ENCODE results near the gene TOGARAM2.

TOGARAM2 gene

DNA sequence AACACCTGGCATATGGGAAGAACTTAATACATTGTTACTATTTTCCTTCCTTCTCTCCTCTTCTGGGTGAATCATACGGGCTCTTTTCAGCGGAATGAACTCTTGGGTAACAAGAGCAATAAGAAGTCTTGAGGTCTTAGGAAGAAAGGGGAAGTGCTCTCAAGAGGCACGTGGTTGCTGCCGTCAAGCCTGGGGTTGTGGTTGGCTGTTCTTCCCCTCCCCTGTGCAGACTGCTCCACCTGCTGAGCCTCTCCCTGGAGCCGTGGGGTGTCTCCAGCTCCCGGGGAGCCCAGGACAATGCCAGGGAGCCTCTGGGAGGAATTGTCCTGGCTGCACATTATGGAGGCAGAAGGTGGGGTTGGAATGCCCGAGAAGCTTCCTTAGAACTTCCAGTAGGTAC lies 19.4 kb downstream of the TOGARAM2 start:
- DNase-seq (ENCODE audit: low spot score): no peak

DNA sequence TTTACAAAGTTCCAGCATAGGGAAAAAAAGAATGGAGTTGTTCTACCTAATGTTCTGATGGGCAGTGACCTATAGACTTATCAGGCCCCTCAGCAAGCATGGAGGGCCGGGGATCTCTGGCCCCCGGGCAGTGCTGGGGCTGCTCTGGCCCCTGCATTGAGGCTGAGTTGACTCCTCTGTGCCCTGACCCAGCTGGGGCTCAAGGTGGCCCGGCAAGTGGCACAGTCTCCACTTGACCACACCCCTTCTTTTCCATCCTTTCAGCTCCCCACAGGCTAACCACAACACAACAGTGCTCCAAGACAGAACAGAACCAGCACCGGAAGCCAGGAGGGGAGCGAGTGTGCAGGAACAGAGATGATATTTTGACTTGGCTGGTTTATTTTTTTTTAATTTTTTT lies 19.9 kb downstream of the TOGARAM2 start:
- DNase-seq (ENCODE audit: low spot score): no peak

DNA sequence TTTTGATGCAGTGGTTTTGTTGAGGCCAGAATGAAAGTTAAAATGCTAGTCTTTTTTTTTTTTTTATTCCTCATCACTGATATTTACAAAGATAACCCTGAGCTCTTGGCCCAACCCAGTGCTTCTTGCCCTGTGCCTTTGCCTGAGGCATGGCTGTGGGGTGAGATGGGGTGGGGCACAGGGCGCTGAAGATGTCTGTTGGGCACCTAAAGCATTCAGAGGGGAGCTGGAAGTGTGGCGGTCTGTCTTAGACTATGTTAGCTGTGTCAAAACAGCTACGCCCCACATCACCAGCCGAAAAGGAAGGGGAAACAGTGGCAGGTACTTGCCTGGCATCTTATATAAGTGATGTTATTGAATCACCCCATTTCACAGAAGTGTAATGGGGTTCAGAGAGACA lies 20.7 kb downstream of the TOGARAM2 start:
- no peak for DNase-seq (ENCODE audit: low spot score)

DNA sequence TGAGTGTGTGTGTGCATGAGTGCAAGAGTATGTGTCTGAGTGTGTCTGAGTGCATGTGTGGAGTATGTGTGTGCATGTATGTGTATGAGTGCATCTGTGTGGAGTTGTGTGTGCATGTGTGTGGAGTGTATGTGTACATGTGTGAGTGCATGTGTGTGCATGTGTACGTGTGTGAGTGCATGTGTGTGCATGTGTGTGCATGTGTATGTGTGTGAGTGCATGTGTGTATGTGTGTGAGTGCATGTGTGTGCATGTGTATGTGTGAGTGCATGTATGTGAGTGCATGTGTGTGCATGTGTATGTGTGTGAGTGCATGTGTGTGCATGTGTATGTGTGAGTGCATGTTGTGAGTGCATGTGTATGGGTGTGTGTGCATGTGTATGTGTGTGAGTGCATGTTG lies 23.7 kb downstream of the TOGARAM2 start:
- no peak for DNase-seq (ENCODE audit: low spot score)

DNA sequence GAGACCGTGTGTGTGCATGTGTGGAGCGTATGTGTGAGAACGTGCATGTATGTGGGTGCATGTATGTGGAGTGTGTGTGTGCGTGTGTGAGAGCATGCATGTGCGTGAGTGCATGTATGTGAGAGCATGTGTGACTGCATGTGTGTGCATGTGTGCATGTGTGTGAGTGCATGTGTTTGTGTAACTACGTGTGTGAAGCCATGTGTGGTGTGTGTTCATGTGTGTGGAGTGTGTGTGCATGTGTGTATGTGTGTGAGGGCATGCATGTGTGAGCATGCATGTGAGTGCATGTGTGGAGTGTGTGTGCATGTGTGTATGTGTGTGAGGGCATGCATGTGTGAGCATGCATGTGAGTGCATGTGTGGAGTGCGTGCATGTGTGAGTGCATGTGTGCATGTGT lies 24.2 kb downstream of the TOGARAM2 start:
- DNase-seq (ENCODE audit: low spot score): no peak

DNA sequence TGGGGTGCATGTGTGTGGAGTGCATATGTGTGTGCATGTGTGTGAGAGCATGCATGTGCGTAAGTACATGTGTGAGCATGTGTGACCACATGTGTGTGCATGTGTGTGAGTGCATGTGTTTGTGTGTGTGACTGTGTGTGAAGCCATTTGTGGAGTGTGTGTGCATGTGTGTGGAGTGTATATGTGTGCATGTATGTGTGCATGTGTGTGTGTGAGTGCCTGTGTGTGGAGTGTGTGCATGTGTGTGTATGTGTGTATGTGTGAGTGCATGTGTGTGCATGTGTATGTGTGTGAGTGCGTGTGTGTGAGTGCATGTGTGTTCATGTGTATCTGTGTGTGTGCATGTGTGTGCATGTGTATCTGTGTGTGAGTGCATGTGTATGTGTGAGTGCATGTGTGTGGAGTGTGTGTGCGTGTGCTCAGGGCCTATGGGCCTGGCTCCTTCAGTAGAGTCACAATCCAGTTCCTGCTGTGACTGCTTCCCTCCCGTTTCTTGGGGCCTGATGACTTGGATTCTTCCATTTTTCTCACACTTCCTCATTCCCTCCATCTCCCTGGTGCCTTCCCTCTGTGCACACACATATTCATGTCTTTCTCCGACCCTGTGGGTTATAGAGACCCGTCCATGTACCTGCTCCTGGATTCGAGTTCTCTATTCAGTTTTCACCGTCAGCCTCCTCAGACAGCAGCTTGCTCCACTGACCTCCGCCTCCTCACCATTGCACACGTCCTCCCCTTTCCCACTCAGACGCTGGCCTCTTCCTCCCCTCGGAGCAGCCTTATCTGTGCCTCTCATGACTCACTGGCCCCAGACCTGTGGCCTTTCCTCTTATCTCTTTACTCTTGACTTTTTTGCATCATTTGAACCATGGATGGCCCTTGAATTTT lies 25.2 kb downstream of the TOGARAM2 start:
- DNase-seq (ENCODE audit: low spot score): no peak

DNA sequence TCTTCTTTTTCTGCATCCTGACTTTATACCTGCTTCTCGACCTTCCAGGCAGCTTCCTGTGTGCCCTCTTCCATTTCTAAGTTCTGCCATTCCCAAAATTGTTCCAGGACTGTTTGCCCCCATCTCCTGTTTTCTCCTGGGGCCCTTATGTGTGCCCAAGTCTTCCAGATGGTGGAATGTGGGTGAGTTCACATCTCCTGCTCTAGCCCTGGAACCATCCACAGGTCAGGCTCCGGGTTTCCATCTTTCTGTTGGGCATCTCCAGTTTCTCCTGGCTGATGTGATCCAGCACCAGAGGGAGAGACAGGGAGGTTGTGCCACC lies 25.8 kb downstream of the TOGARAM2 start:
- DNase-seq (ENCODE audit: low spot score): no peak

DNA sequence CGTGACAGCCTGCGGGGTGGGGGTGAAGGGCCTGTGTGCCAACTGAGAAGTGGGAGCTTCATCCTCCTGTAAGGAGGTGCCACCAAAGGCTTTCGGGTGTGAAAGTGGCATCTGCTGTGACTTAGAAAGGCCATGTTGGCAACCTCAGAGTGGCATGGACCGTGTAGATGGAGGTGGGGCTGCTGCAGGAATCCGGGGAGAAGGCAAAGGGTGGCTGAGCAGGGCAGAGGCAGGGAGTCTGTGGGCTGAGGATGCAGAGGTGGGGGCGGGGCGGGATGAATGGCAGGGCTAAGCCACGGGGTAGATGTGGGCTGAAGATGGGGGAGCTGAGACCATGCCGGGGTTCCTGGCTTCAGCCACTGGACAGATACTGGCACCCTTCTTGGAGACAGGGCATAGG lies 28.2 kb downstream of the TOGARAM2 start:
- no peak for DNase-seq (ENCODE audit: low spot score)

DNA sequence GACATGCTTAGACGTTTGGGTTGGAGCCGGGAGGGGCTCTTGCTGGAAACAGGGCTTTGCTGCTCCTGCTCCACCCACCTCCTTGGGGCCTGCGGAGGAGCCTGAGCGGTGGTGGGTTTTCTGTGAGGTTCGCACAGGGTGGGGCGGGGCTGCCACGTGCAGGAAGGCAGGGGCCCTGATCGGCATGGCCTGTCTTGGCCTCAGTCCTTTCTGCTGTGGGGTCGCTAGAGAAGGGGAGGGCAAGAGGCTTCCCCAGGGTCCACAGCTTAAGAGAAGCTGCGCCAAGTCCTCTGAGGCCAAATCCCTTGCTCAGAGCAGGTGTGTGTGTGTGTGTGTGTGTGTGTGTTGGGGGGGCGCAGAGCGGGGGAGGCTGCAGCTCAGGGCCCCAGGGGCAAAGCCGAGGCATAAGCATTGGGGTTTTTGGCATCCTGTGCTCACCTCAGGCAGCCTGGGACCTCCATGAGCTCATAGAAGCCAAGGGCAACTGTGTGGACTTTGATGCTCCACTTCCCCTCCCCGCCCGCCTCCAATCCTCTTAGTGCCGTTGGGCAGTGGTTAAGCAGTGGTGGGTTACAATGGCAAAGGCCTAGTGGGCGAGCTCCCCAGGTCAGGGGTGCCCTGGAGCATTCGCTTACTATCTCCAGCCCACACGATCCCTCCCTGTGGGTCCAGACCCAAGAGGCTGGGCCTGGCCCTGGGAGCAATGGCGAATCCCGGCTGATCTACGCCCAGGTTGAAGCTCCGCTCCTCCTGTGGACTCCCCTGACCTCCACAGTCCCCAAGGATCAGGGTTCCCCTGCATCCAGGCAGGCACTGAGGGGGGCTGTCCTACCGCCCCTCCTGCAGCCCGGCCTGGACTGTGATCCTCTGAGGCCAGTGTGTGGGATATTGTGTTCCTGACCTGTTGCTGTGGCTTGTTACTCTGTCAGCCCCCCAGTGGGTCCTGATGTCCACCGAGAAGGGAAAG lies 28.9 kb downstream of the TOGARAM2 start:
- no peak for DNase-seq (ENCODE audit: low spot score)

DNA sequence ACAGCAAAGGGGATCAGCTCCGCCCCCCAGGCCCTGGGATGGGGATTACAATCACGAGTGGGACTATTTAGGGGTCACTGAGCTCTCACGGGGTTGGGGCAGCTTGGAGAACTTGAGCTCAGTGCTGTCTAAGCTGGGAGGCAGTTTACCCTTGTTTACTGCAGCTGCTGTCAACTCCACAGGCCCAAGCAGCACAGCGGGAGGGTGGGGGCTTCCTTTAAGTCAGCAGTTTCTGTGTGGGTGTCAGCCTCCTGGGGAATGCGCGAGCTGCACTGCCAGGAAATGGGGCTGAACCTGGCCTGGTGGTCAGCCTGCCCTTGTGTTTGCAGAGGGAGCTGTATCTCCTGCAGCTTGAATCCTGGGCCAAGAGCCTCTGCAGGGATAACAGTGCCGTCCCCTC lies 29.8 kb downstream of the TOGARAM2 start:
- no peak for DNase-seq (ENCODE audit: low spot score)

DNA sequence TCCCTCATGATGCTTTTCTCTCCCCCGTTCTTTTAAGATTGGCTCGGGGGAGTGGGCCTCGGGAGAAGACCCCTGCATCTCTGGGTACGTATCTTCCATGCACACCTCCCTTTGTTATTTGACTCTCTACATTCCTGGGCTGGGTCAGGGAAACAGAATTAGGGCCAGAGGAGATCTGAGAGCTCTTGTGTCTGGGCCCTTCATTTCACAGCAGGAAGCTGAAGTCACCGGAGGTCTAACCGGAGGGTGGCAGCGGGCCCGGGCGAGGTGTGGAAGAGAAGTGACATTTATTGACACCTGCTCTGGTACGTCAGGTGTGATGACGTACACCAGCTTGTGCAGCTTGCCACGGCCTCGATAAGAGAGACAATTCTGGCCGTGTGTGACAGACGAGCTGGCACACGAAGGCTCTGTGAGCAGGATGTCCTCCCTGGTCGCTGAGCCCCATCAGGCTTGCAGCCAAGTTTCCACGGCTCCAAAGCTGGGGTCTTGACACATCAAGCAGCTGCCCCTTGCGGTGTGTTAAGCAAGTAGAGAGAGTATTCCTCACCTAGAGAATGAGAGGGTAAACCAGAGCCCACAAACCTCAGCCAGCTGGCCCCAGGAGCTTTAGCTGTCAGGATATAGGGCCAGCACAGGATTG lies 30.4 kb downstream of the TOGARAM2 start:
- DNase-seq (ENCODE audit: low spot score): no peak

DNA sequence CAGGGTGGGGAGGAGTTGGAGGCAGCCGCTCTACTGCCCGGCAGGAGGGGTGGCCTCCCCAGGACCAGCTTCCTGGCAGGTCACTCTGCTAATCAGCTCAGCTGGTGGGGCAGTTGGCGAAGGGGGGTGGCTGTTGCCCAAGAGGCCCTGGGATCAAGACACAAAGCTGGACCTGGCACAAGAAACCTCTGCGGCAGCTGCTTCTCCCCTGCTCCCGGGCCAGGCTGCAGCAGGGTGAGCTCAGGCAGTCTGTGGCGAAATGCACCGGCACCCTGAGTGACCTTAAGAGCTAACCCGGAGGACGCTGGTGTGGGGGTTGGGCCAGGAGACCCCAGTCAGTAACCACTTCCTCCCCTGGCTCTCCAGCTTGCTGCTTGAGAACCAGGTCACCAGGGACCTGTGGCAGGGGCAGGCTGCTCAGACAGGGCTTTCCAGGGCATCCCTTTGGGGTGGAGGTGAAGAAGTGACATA lies 31.1 kb downstream of the TOGARAM2 start:
- no peak for DNase-seq (ENCODE audit: low spot score)

DNA sequence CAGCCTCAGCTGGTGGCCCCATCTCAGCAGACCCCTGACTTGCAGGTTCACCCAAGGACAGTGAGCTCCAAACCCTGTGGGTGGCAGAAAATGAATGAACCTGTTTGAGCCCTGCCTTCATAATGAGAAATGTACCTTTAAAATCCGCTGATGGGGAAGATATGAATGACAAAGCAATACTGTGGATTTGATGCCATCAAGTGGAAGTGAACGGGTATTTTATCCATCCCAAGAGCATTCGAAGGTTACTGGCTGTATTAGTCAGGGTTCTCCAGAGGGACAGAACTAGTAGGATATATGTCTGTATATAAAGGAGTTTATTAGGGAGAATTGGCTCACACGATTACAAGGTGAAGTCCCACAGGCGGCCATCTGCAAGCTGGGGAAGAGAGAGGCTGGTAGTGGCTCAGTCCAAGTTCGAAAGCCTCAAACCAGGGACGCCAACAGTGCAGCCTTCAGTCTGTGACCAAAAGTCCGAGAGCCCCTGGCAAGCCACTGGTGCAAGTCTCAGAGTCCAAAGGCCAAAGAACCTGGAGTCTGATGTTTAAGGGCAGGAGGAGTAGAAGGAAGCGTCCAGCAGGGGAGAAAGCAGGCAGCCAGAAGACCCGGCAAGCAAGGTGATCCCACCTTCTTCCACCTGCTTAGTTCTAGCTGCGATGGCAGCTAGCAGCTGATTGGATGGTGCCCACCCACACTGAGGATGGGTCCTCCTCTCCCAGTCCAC lies 32.1 kb downstream of the TOGARAM2 start:
- DNase-seq (ENCODE audit: low spot score): no peak

DNA sequence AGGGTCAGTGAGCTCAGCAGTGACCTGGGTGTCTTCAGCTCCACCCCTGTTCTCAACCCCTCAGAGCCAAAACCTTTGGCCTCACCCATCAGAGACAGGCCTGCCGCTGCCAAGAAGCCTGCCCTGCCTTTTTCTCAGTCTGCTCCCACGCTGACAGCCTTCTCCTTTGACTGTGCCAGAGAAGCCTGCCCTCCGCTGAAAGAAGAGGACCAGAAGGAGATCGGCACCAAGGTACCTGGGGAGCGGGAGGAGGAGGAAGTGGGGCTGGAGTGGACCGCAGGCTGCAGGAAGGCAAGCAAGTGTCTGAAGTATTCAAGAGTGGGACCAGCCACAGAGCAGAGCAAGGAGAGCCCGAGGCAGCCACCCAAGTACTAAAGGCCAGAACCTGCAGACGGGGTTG lies 33.2 kb downstream of the TOGARAM2 start:
- no peak for DNase-seq (ENCODE audit: low spot score)

DNA sequence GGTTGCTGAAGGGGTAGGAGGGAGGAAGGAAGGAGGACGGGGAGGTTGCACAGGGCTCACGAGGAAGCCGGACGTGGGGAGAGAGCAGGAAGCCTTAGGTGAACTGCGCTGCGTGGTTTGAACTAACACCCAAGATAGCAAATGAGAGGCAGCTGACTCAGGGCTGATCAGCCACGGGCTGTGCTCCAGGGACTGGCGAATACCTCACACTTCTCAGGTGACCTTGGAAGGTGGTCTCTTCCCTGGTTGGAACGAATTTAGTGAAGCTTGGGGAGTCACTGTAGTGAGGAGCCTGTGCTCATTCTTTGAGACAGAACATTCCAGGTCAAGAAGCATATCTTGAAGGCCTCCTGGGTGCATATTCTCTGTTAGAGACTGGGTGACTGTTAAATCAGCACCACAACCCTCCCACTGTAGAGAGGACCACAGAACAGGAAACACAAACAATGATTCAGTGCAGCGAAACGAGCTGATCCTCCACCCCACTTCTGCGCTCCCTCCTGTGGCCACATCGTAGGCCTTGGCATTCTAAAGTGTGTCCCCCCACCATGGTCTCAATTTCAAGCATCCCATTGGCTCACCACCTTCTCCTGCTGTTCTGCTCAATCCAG lies 33.8 kb downstream of the TOGARAM2 start:
- DNase-seq (ENCODE audit: low spot score): no peak

DNA sequence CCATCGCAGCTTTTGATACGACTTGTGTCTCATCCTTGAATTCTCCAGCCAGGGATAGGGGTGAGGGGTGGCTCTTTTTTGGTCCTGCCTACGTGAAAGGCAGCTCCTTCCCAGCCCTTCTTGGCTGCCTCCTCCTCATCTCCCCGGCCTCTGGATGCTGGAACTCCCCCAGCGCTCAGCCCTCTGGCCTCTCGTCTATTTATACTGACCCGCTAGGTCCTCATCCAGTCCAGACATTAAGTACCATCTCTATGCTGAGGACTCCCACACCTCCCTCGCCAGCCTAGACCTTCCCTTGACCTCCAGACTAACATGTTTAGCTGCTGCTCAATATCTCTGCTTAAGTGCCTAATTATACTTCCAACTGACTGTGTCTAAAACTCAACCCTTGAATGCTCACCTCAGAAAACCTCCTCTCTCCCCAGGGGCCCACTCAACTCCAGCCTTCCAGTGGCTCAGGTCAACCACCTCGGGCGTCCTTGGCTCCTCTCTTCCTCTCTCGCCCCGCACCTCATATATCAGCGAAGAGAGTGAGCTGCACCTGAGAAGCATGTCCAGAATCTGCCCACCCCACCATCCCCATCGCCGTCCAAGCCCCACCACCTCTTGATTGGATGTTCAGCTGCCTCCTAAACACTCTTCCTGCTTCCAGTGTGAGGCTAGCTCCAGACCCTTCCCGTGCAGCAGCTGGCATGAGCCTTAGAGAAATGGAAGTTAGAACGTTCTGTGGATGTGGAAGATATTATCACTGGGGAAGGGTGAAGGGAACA lies 34.8 kb downstream of the TOGARAM2 start:
- no peak for DNase-seq (ENCODE audit: low spot score)

DNA sequence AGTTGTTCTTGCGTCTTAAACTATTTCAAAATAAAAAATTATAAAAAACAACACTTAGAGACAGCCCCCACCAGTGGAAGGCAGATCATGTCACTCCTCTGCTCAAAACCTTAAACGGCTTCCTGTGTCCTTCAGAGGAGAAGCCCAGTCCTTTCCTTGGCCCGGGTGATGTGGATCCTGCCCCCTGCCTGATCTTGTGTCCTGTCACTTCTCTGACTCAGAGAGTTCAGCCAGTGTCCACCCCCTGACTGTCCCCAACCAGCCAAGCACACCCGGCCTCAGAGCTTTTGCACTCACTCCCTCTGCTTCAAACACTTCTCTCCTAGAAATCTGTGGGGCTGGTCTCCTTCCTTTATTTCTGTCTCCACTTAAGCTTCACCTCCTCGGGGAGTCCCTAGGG lies 35.4 kb downstream of the TOGARAM2 start:
- no peak for DNase-seq (ENCODE audit: low spot score)

DNA sequence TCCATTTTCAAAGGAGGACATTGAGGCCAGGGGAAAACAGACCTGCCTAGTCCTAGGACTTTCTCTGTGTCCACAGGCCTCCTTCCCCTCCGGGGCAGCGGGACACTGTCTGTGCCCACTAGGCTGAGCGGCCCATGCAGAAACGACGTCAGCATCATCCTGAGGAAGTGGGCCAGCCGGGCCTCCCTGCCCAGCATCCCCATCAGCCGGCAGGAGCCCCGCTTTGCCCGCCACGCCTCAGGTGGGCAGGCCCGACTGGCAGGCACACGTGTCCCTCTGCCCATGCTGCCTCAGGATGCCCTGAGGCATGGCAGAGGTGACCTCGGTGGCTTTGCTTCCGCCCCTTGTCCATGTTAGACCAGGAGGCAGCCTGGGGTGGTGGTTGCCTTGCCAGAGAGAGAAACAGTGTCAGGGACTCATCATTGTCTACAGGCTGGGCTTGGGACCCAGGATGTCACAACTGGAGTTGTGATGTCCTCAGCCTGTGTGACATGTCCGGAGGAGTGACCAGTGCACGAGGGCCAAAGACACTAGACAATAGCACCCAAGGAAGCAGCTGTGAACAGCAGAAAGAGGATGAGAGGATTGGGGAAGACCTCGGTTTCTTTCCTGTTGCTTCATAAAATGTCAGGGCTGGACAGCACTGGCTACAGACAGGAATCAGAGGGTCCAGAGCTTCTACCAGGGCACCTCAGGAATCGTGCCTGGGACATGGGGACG lies 36.8 kb downstream of the TOGARAM2 start:
- no peak for DNase-seq (ENCODE audit: low spot score)

DNA sequence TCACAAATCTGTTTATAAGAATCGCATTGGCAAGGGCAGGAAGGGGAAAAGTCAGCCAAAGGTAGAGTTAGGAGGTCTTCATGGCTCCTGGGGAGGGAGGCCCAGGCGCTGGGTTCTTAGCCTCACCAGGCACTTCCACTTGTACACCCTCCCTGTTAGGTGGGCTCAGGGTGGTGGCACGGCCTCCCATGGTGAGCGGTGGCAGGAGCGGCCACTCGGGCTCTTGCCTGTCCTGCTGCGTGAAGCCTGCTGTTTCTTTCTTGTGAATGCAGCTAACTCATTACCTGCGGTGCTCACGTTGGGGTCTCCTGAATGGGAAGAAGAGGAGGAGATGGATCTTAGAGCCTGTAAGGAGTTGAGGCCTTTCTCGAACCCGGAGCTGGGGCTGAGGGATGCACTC lies 40.8 kb downstream of the TOGARAM2 start:
- no peak for DNase-seq (ENCODE audit: low spot score)

DNA sequence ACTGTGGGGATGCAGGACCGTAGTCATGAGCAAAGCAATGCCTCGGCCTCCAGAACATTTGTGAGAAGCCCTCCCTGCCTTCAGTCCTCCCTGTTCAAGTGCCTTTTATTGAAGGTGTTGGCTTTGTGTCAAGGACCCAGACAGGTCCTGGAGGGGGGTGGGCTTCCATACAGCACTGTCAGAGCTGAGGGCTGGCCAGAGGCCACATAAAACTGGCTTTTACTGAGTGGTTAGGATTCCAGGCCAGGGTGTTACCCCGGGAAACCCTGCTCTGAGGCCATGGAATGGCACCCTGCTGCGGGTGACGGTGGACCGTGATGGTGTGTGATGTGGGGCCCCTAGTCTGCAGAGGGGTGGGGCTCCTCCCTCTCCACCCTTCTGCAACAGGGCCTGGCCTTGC lies 41.6 kb downstream of the TOGARAM2 start:
- no peak for DNase-seq (ENCODE audit: low spot score)
